LNCAP (cell line): ENCODE results near the gene LARP4B.

Source experiments
- CTCF ChIP-seq: fragments of 450-650 bp; IDR thresholded peaks from 2 replicates; pipeline ENCODE4 v1.5.1; 2017; ENCODE audit warnings: mild to moderate bottlenecking

The LARP4B gene

GRCh38 chr10:919481-919880, 12.0 kb downstream of the LARP4B start:
- no peak for TF ChIP-seq CTCF

- no peak for TF ChIP-seq CTCF
These were observed 13.5 kb downstream of the LARP4B start for GRCh38 chr10:917999-918398.

GRCh38 chr10:917416-917720, 14.1 kb downstream of the LARP4B start:
- TF ChIP-seq CTCF, result no peak

- TF ChIP-seq CTCF, result no peak
These were observed 14.6 kb downstream of the LARP4B start for GRCh38 chr10:916716-917415.

GRCh38 chr10:909831-910230, 21.7 kb downstream of the LARP4B start:
- no peak for TF ChIP-seq CTCF

- no peak for TF ChIP-seq CTCF
These were observed 25.5 kb downstream of the LARP4B start for GRCh38 chr10:905972-906371.

- TF ChIP-seq CTCF, result no peak
These were observed 26.0 kb downstream of the LARP4B start for GRCh38 chr10:905503-905902.

GRCh38 chr10:904403-904802, 27.1 kb downstream of the LARP4B start:
- TF ChIP-seq CTCF, result no peak
